Naive thymus-derived CD4-positive, alpha-beta T cell (primary cell): ENCODE data around the gene DPF1. TPM values are rescaled to one million over a fixed set of nuclear protein-coding genes. Genes with fewer than 3 reads are reported as not detected.

Experiments
- ATAC-seq: fragments of 150-1000 bp; cut with Tn5 transposase; 2 replicates; pipeline ENCODE4 v1.10.0; 2021; ENCODE audit warnings: mild to moderate bottlenecking, moderate library complexity
- CTCF ChIA-PET: fragments of 350-600 bp; sonication (Branson Sonifier 250); formaldehyde crosslinking; loops from one replicate; lab custom pipeline; 2021; ENCODE audit warnings: antibody characterized with exemption; lab: Charles Lee
- POLR2A ChIA-PET: fragments of 350-600 bp; sonication (Branson Sonifier 250); formaldehyde crosslinking; loops from one replicate; lab custom pipeline; 2021; ENCODE audit warnings: antibody characterized with exemption, inconsistent platforms; lab: Charles Lee
- DNase-seq, 9 donors: peaks; one replicate each; pipeline versions ENCODE4 v3.0.0 to v3.0.0-alpha.2; 2020 to 2022; ENCODE audit warnings: mixed read lengths in 1 of 9
- H3K27ac ChIP-seq: one replicate; pipeline ENCODE4 v1.7.0; 2013; ENCODE audit warnings: mild to moderate bottlenecking, low read depth, low read length, moderate library complexity
- H3K27me3 ChIP-seq, 2 donors: one replicate each; pipeline ENCODE4 v1.7.0; 2013; ENCODE audit warnings: low read length in 2 of 2, mild to moderate bottlenecking in 2 of 2, moderate library complexity in 2 of 2; ENCODE audit not compliant: control insufficient read depth in 2 of 2, insufficient read depth in 2 of 2
- H3K36me3 ChIP-seq, 3 experiments: 1 replicate in 2 of 3; 2 replicates in 1 of 3; pipeline ENCODE4 v1.7.0; 2013; ENCODE audit warnings: low read length in 3 of 3, mild to moderate bottlenecking in 3 of 3, moderate library complexity in 1 of 3; ENCODE audit not compliant: insufficient read depth in 3 of 3, control insufficient read depth in 2 of 3
- H3K4me1 ChIP-seq, 2 donors: one replicate each; pipeline ENCODE4 v1.7.0; 2013; ENCODE audit warnings: low read length in 2 of 2, mild to moderate bottlenecking in 2 of 2, moderate library complexity in 1 of 2; ENCODE audit not compliant: control insufficient read depth in 2 of 2, insufficient read depth in 2 of 2
- H3K4me3 ChIP-seq: 2 replicates; pipeline ENCODE4 v1.7.0; 2013; ENCODE audit warnings: mild to moderate bottlenecking, low read length
- H3K9me3 ChIP-seq, 3 experiments: 1 replicate in 2 of 3; 2 replicates in 1 of 3; pipeline ENCODE4 v1.7.0; 2013; ENCODE audit warnings: low read length in 3 of 3; ENCODE audit not compliant: control insufficient read depth in 2 of 3
- H3K27ac Mint-ChIP-seq, 9 donors: one replicate each; pipeline ENCODE4 v1.8.0; 2020 to 2022; ENCODE audit warnings: mixed read lengths in 9 of 9, mild to moderate bottlenecking in 8 of 9, moderate library complexity in 5 of 9, inconsistent platforms in 2 of 9
- H3K27me3 Mint-ChIP-seq, 5 donors: one replicate each; pipeline ENCODE4 v1.8.0; 2021 to 2022; ENCODE audit warnings: mixed read lengths in 5 of 5, mild to moderate bottlenecking in 1 of 5
- H3K36me3 Mint-ChIP-seq, 5 donors: one replicate each; pipeline ENCODE4 v1.8.0; 2020 to 2022; ENCODE audit warnings: mixed read lengths in 5 of 5, mild to moderate bottlenecking in 3 of 5, inconsistent platforms in 1 of 5
- H3K4me1 Mint-ChIP-seq, 7 donors: one replicate each; pipeline ENCODE4 v1.8.0; 2020 to 2022; ENCODE audit warnings: mixed read lengths in 7 of 7, mild to moderate bottlenecking in 3 of 7, inconsistent platforms in 1 of 7
- H3K4me3 Mint-ChIP-seq, 10 donors: one replicate each; pipeline ENCODE4 v1.8.0; 2020 to 2022; ENCODE audit warnings: mild to moderate bottlenecking in 10 of 10, mixed read lengths in 10 of 10, moderate library complexity in 6 of 10, inconsistent platforms in 2 of 10
- H3K9me3 Mint-ChIP-seq, 11 donors: one replicate each; pipeline ENCODE4 v1.8.0; 2020 to 2022; ENCODE audit warnings: mixed read lengths in 11 of 11, mild to moderate bottlenecking in 4 of 11, inconsistent platforms in 1 of 11, moderate library complexity in 1 of 11
- intact Hi-C, 2 donors: fragments of 100-400 bp; cut with micrococcal nuclease; formaldehyde crosslinking; loops; one replicate each; pipeline ENCODE4 v1.15.1; 2023
- polyA plus RNA-seq, 2 donors: library from polyadenylated mRNA; unstranded; fragments of 300-500 nt; fragmentation: Illumina TruSeq; gene quantifications; one replicate each; pipeline ENCODE4 v1.2.3, GENCODE V29; 2021
- total RNA-seq, 6 experiments: library from RNA in 5 of 6; stranded (reverse) in 5 of 6; gene quantifications; 1 replicate in 5 of 6; 2 replicates in 1 of 6; pipeline ENCODE4 v1.2.3 and lab custom pipeline; 2021 to 2026

DPF1 gene
- total and polyA plus RNA-seq, 7 experiments from 2014 or later = 0.46 to 0.51 TPM; not detected in 5

GRCh38 chr19:38168637-38169036 lies 55.4 kb downstream of the DPF1 start:
- H3K9me3 Mint-ChIP-seq = peaks cover 0 to 2% (median 0%) of the 10 kb centered on the region in 11 donors
- no peak overlapping the region for H3K27ac Mint-ChIP-seq
- no peaks in the 10 kb centered on the region for H3K27me3 Mint-ChIP-seq
- DNase-seq = no peak
- POLR2A ChIA-PET = no interaction called here
- H3K4me1 Mint-ChIP-seq = peaks cover 0 to 2% (median 0%) of the 10 kb centered on the region in 7 donors
- H3K36me3 ChIP-seq = peaks cover 0 to 34% (median 6%) of the 10 kb centered on the region in 3 experiments
- intact Hi-C loops = no loop called here
- no peak overlapping the region for H3K4me3 ChIP-seq
- no peak overlapping the region for H3K4me3 Mint-ChIP-seq
- H3K36me3 Mint-ChIP-seq = peaks cover 7 to 56% (median 26%) of the 10 kb centered on the region in 5 donors
- H3K9me3 ChIP-seq = no peaks in the 10 kb centered on the region
- no peaks in the 10 kb centered on the region for H3K4me1 ChIP-seq
- ATAC-seq = no peak
- H3K27ac ChIP-seq = no peak overlapping the region
- H3K27me3 ChIP-seq = no peaks in the 10 kb centered on the region
- CTCF ChIA-PET = no interaction called here

GRCh38 chr19:38165335-38165734 lies 58.7 kb downstream of the DPF1 start:
- Histone ChIP-seq H3K27me3 (no peaks in the 10 kb centered on the region), H3K9me3 (peaks cover 0 to 13% (median 0%) of the 10 kb centered on the region in 3 experiments), H3K4me1 (no peaks in the 10 kb centered on the region), H3K36me3 (peaks cover 0 to 56% (median 6%) of the 10 kb centered on the region in 3 experiments), H3K4me3 (no peak overlapping the region), H3K27ac (no peak overlapping the region)
- POLR2A ChIA-PET = no interaction called here
- peaks cover 0 to 23% (median 4%) of the 10 kb centered on the region in 11 donors for H3K9me3 Mint-ChIP-seq
- no peaks in the 10 kb centered on the region for H3K27me3 Mint-ChIP-seq
- peaks cover 10 to 66% (median 41%) of the 10 kb centered on the region in 5 donors for H3K36me3 Mint-ChIP-seq
- intact Hi-C loops = no loop called here
- ATAC-seq = no peak
- DNase-seq = no peak
- no peak overlapping the region for H3K4me3 Mint-ChIP-seq
- H3K27ac Mint-ChIP-seq = no peak overlapping the region
- CTCF ChIA-PET = no interaction called here
- no peaks in the 10 kb centered on the region for H3K4me1 Mint-ChIP-seq

GRCh38 chr19:38164526-38164925 lies 59.5 kb downstream of the DPF1 start:
- intact Hi-C loops = no loop called here
- ChIA-PET POLR2A (no interaction called here), CTCF (no interaction called here)
- Mint-ChIP-seq H3K27me3 (no peaks in the 10 kb centered on the region), H3K27ac (no peak overlapping the region), H3K4me1 (no peaks in the 10 kb centered on the region), H3K4me3 (no peak overlapping the region), H3K9me3 (peaks cover 0 to 23% (median 4%) of the 10 kb centered on the region in 11 donors), H3K36me3 (peaks cover 10 to 67% (median 41%) of the 10 kb centered on the region in 5 donors)
- H3K9me3 ChIP-seq = peaks cover 0 to 13% (median 0%) of the 10 kb centered on the region in 3 experiments
- DNase-seq = no peak
- no peak overlapping the region for H3K27ac ChIP-seq
- H3K36me3 ChIP-seq = peaks cover 0 to 57% (median 6%) of the 10 kb centered on the region in 3 experiments
- no peaks in the 10 kb centered on the region for H3K4me1 ChIP-seq
- no peak overlapping the region for H3K4me3 ChIP-seq
- H3K27me3 ChIP-seq = no peaks in the 10 kb centered on the region
- ATAC-seq = no peak

GRCh38 chr19:38163419-38164290 lies 60.4 kb downstream of the DPF1 start:
- H3K9me3 Mint-ChIP-seq = peaks cover 0 to 23% (median 4%) of the 10 kb centered on the region in 11 donors
- peaks cover 10 to 71% (median 41%) of the 10 kb centered on the region in 5 donors for H3K36me3 Mint-ChIP-seq

GRCh38 chr19:38162632-38163031 lies 61.4 kb downstream of the DPF1 start:
- Histone ChIP-seq H3K27me3 (no peaks in the 10 kb centered on the region), H3K4me1 (no peaks in the 10 kb centered on the region), H3K36me3 (peaks cover 0 to 62% (median 6%) of the 10 kb centered on the region in 3 experiments), H3K27ac (no peak overlapping the region), H3K4me3 (no peak overlapping the region), H3K9me3 (peaks cover 0 to 13% (median 0%) of the 10 kb centered on the region in 3 experiments)
- intact Hi-C loops = no loop called here
- DNase-seq = no peak
- POLR2A ChIA-PET = no interaction called here
- ATAC-seq = no peak
- peaks cover 10 to 77% (median 48%) of the 10 kb centered on the region in 5 donors for H3K36me3 Mint-ChIP-seq
- H3K27ac Mint-ChIP-seq = no peak overlapping the region
- H3K4me3 Mint-ChIP-seq = peak overlapping the region in 1 of 10 donors; percentile 17
- CTCF ChIA-PET = no interaction called here
- H3K4me1 Mint-ChIP-seq = no peaks in the 10 kb centered on the region
- H3K27me3 Mint-ChIP-seq = no peaks in the 10 kb centered on the region
- peaks cover 0 to 23% (median 4%) of the 10 kb centered on the region in 11 donors for H3K9me3 Mint-ChIP-seq

More at GRCh38 chr19:38163419-38164290, 60.4 kb downstream of the DPF1 start:
- no peak overlapping the region for H3K27ac ChIP-seq
- H3K4me1 ChIP-seq = no peaks in the 10 kb centered on the region
- Mint-ChIP-seq H3K4me1 (no peaks in the 10 kb centered on the region), H3K4me3 (no peak overlapping the region), H3K27ac (no peak overlapping the region), H3K27me3 (no peaks in the 10 kb centered on the region)
- H3K36me3 ChIP-seq = peaks cover 0 to 62% (median 6%) of the 10 kb centered on the region in 3 experiments
- no peak for DNase-seq
- no peak for ATAC-seq
- H3K4me3 ChIP-seq = no peak overlapping the region
- H3K9me3 ChIP-seq = peaks cover 0 to 13% (median 0%) of the 10 kb centered on the region in 3 experiments
- intact Hi-C loops = no loop called here
- CTCF ChIA-PET = no interaction called here
- no peaks in the 10 kb centered on the region for H3K27me3 ChIP-seq
- POLR2A ChIA-PET = no interaction called here

GRCh38 chr19:38162094-38162493 lies 61.9 kb downstream of the DPF1 start:
- Mint-ChIP-seq H3K27me3 (no peaks in the 10 kb centered on the region), H3K4me1 (no peaks in the 10 kb centered on the region), H3K4me3 (no peak overlapping the region), H3K9me3 (peaks cover 0 to 23% (median 4%) of the 10 kb centered on the region in 11 donors), H3K27ac (no peak overlapping the region), H3K36me3 (peaks cover 10 to 79% (median 49%) of the 10 kb centered on the region in 5 donors)
- no peak for ATAC-seq
- no peaks in the 10 kb centered on the region for H3K27me3 ChIP-seq
- H3K36me3 ChIP-seq = peaks cover 0 to 62% (median 6%) of the 10 kb centered on the region in 3 experiments
- ChIA-PET CTCF (interaction anchor here (0.6 kb wide), 1 partner anchor 858 kb away, joined by 5 read pairs; no protein-coding TSS in a partner anchor), POLR2A (no interaction called here)
- H3K4me3 ChIP-seq = no peak overlapping the region
- H3K9me3 ChIP-seq = peaks cover 0 to 13% (median 0%) of the 10 kb centered on the region in 3 experiments
- no peak for DNase-seq
- H3K27ac ChIP-seq = no peak overlapping the region
- intact Hi-C loops = no loop called here
- H3K4me1 ChIP-seq = no peaks in the 10 kb centered on the region
